Hepatocyte (in vitro differentiated cells): ENCODE data around the gene WNT4. TPM values are rescaled to one million over a fixed set of nuclear protein-coding genes. Genes with fewer than 3 reads are reported as not detected.

Experiments
- DNase-seq: peaks from one replicate; pipeline ENCODE4 v3.0.0-alpha.2; 2016; ENCODE audit warnings: low spot score
- H2AFZ ChIP-seq: fragments of 200-600 bp; sonication (generic); 2 replicates; pipeline ENCODE4 v1.6.0; 2016; ENCODE audit warnings: antibody characterized with exemption, mild to moderate bottlenecking
- H3K27ac ChIP-seq: fragments of 200-600 bp; sonication (generic); 2 replicates; pipeline ENCODE4 v1.5.1; 2016; ENCODE audit warnings: mild to moderate bottlenecking
- H3K27me3 ChIP-seq: fragments of 200-600 bp; sonication (generic); 2 replicates; pipeline ENCODE4 v1.6.1; 2016
- H3K36me3 ChIP-seq: fragments of 200-600 bp; sonication (generic); replicated peaks from 2 replicates; pipeline ENCODE4 v1.5.1; 2016; ENCODE audit warnings: low read depth; ENCODE audit not compliant: insufficient read depth
- H3K4me1 ChIP-seq: fragments of 200-600 bp; sonication (generic); 2 replicates; pipeline ENCODE4 v1.5.1; 2016; ENCODE audit warnings: mild to moderate bottlenecking, moderate library complexity; ENCODE audit not compliant: insufficient read depth
- H3K4me2 ChIP-seq: fragments of 200-600 bp; sonication (generic); 2 replicates; pipeline ENCODE4 v1.6.0; 2016
- H3K4me3 ChIP-seq: fragments of 200-600 bp; sonication (generic); 2 replicates; pipeline ENCODE4 v1.5.1; 2016; ENCODE audit warnings: mild to moderate bottlenecking
- H3K79me2 ChIP-seq: fragments of 200-600 bp; sonication (generic); 2 replicates; pipeline ENCODE4 v1.6.0; 2017; ENCODE audit warnings: mild to moderate bottlenecking
- H3K9me2 ChIP-seq: fragments of 200-600 bp; sonication (generic); replicated peaks from 2 replicates; pipeline ENCODE4 v1.6.0; 2017; ENCODE audit warnings: mild to moderate bottlenecking; ENCODE audit not compliant: insufficient read depth
- H3K9me3 ChIP-seq: fragments of 200-600 bp; sonication (generic); 2 replicates; pipeline ENCODE4 v1.5.1; 2016; ENCODE audit warnings: low read depth, mild to moderate bottlenecking
- H4K20me1 ChIP-seq: fragments of 200-600 bp; sonication (generic); 2 replicates; pipeline ENCODE4 v1.6.0; 2016; ENCODE audit warnings: mild to moderate bottlenecking; ENCODE audit not compliant: insufficient read depth, poor library complexity, severe bottlenecking
- EZH2 ChIP-seq: fragments of 200-600 bp; sonication (generic); IDR thresholded peaks from 2 replicates; pipeline ENCODE4 v1.6.1; 2016; ENCODE audit warnings: antibody characterized with exemption, mild to moderate bottlenecking, borderline replicate concordance
- EZH2phosphoT487 ChIP-seq: fragments of 200-600 bp; sonication (generic); IDR thresholded peaks from one replicate; pipeline ENCODE4 v1.6.1; 2018; ENCODE audit warnings: antibody characterized with exemption, mild to moderate bottlenecking, low read depth, moderate library complexity; ENCODE audit not compliant: unreplicated experiment, severe bottlenecking
- WGBS: methylation state at CpG from one replicate; pipeline ENCODE4 v1.1.6; 2016; ENCODE audit warnings: low lambda C conversion rate; ENCODE audit errors: missing lambda C conversion rate; 5-methylcytosine and 5-hydroxymethylcytosine counted together
- polyA plus RNA-seq: library from polyadenylated mRNA; unstranded; fragments of >200 nt; fragmentation: Nextera tagmentation; extraction: Ambion mirVana; gene quantifications from 2 replicates; pipeline ENCODE4 v1.2.1, GENCODE V29; 2016
- total RNA-seq: library from RNA; depleted of rRNA; stranded (reverse); fragments of >200 nt; gene quantifications from 2 replicates; pipeline ENCODE4 v1.2.3, GENCODE V29; 2014
- TF ChIP-seq, protein P1 (sequence below): fragments of 200-600 bp; sonication (generic); IDR thresholded peaks from 2 replicates; pipeline ENCODE4 v1.5.1; 2016; ENCODE audit warnings: antibody characterized with exemption, mild to moderate bottlenecking; ENCODE audit not compliant: poor library complexity

WNT4 gene
- total and polyA plus RNA-seq, 2 experiments from 2014 or later, result 1.7 to 5.1 TPM

DNA sequence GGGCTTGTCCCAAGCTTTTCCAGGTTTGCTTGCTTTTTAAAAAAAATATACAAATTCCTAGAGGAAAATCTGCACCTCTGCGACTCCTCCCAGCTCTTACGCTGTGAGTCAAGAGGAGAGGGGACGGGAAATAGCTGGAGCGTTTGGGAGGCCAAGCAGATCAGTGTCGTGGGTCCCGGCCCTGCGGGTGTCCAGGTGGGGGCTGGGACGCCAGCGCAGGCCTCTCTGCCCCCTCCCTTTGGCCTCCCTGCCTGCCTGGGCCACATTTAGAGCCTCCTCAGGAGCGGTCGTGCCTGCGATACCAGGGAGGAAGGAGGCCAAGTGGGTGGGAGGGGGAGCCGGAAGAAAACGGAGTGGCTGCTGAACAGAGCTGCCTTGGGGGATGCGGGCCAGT, 9.0 kb downstream of the WNT4 start:
- H3K4me2 ChIP-seq, result no peak overlapping the region
- 60% methylated on average over 15 of the region's 15 CpGs for WGBS
- H3K9me3 ChIP-seq, result no peaks in the 10 kb centered on the region
- TF ChIP-seq EZH2, result no peak
- TF ChIP-seq, protein P1, sequence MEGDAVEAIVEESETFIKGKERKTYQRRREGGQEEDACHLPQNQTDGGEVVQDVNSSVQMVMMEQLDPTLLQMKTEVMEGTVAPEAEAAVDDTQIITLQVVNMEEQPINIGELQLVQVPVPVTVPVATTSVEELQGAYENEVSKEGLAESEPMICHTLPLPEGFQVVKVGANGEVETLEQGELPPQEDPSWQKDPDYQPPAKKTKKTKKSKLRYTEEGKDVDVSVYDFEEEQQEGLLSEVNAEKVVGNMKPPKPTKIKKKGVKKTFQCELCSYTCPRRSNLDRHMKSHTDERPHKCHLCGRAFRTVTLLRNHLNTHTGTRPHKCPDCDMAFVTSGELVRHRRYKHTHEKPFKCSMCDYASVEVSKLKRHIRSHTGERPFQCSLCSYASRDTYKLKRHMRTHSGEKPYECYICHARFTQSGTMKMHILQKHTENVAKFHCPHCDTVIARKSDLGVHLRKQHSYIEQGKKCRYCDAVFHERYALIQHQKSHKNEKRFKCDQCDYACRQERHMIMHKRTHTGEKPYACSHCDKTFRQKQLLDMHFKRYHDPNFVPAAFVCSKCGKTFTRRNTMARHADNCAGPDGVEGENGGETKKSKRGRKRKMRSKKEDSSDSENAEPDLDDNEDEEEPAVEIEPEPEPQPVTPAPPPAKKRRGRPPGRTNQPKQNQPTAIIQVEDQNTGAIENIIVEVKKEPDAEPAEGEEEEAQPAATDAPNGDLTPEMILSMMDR, result no peak
- no peak for TF ChIP-seq EZH2phosphoT487
- H3K9me2 ChIP-seq, result no peaks in the 10 kb centered on the region
- DNase-seq, result no peak
- no peaks in the 10 kb centered on the region for H3K79me2 ChIP-seq
- H3K4me3 ChIP-seq, result no peak overlapping the region
- peaks cover 21% of the 10 kb centered on the region for H3K4me1 ChIP-seq
- H3K27me3 ChIP-seq, result peaks cover 4% of the 10 kb centered on the region
- no peaks in the 10 kb centered on the region for H4K20me1 ChIP-seq
- no peak overlapping the region for H2AFZ ChIP-seq
- no peaks in the 10 kb centered on the region for H3K36me3 ChIP-seq
- no peak overlapping the region for H3K27ac ChIP-seq

DNA sequence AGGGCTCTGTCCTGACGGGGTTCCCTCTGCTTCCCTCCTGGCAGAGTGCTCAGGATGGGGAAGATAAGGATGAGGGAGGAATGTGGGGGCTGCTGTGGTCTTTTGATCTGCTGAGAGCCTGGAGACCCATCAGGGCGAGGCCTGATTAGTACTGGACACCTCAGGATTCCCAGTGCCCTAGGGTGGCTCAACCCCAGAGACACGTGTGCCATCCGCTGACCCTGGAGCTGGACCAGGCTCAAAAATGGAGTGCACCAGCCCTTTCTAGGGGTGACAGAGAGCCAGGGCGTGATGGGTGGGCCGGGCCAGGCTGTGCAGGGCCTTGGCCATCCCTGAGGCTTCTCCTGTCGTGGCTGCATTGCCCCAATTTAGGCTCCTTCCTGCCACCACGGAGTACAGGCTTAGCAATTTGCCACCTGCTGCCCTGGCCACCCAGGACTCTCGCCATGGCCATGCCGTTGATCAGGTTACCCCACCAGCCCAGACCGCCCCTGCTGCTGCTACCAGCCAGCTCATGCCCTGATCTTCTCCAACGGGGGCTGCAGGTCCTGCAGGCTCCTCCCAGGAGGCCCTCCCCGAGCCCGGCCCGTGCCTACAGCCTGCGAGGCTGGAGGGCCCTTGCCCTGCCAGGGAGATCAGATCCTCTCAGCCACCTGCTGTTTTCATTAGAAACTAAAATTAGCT, 9.5 kb downstream of the WNT4 start:
- Histone ChIP-seq H4K20me1 (no peaks in the 10 kb centered on the region), H3K9me2 (no peaks in the 10 kb centered on the region), H3K9me3 (no peaks in the 10 kb centered on the region), H3K4me3 (no peak overlapping the region), H3K4me2 (no peak overlapping the region), H3K27ac (no peak overlapping the region), H3K27me3 (peaks cover 4% of the 10 kb centered on the region), H3K36me3 (no peaks in the 10 kb centered on the region), H3K79me2 (no peaks in the 10 kb centered on the region), H2AFZ (no peak overlapping the region), H3K4me1 (peaks cover 21% of the 10 kb centered on the region)
- WGBS, result 72% methylated on average over 16 of the region's 16 CpGs
- TF ChIP-seq, protein P1, result no peak
- TF ChIP-seq EZH2 (no peak), EZH2phosphoT487 (no peak)
- DNase-seq, result no peak

DNA sequence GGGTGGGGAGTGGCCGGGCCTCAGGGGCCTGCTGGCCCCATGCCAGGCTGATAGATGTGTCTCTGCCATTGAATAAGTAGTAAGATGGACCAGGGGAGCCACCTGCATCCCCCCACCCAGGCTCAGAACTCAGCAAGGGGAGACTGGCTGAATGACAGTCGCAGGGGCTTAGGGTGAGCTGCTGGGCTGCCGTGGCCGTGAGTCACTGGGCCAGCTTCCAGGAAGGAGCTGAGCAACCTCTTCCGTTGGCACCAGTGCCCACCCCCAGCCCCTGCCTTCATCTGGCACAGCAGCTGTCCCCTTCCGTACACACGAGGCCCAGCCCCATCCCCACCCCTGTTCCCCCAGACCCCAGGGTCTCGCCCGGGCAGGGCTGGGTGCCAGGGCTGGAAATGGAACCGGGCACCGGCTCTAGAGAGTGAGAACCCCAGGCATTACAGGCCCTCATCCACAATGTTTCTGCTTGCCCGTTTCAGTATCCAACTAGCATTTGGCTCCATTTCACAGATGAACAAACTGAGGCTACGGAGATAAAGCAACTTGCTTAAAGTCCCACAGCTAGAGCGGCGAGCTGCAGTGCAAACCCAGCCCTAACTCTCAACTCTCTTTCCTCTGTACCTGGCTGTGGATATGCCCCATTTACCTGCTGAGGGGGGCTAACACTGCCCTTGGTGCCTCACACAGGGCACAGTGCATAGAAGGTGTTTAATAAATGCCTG, 10.2 kb downstream of the WNT4 start:
- Histone ChIP-seq H2AFZ (no peak overlapping the region), H3K9me2 (no peaks in the 10 kb centered on the region), H3K79me2 (no peaks in the 10 kb centered on the region), H4K20me1 (no peaks in the 10 kb centered on the region), H3K27me3 (no peaks in the 10 kb centered on the region), H3K9me3 (no peaks in the 10 kb centered on the region), H3K36me3 (no peaks in the 10 kb centered on the region), H3K4me1 (peaks cover 17% of the 10 kb centered on the region), H3K4me3 (no peak overlapping the region), H3K4me2 (no peak overlapping the region), H3K27ac (no peak overlapping the region)
- TF ChIP-seq, protein P1, result no peak
- TF ChIP-seq EZH2phosphoT487, result no peak
- TF ChIP-seq EZH2, result no peak
- no peak for DNase-seq
- WGBS, result 92% methylated on average over 15 of the region's 15 CpGs
